GM21423 (cell line): ENCODE measurements around the gene HES1.
A peak's percentile ranks its signal among the peaks of the same experiment; 100 is the strongest.

Experiments
- ATAC-seq: cut with Tn5 transposase; IDR thresholded peaks from one replicate; pipeline ENCODE4 v1.9.1; 2021; ENCODE audit warnings: mild to moderate bottlenecking, moderate library complexity; ENCODE audit not compliant: unreplicated experiment

The HES1 gene

GRCh38 chr3:194101592-194102432 is 34.1 kb upstream of the HES1 start:
- ATAC-seq, result peak; percentile 11

GRCh38 chr3:194102436-194102835 is 33.5 kb upstream of the HES1 start:
- no peak for ATAC-seq

- ATAC-seq, result peak; percentile 21
These were observed 32.4 kb upstream of the HES1 start for GRCh38 chr3:194103505-194103904.

- ATAC-seq, result no peak
These were observed 31.8 kb upstream of the HES1 start for GRCh38 chr3:194103983-194104751.

- ATAC-seq, result no peak
These were observed 30.7 kb upstream of the HES1 start for GRCh38 chr3:194105292-194105691.

- ATAC-seq, result no peak
These were observed 28.8 kb upstream of the HES1 start for GRCh38 chr3:194107107-194107506.

- ATAC-seq, result no peak
These were observed 26.6 kb upstream of the HES1 start for GRCh38 chr3:194109192-194109863.

GRCh38 chr3:194110483-194110882 is 25.5 kb upstream of the HES1 start:
- ATAC-seq, result no peak

- no peak for ATAC-seq
These were observed 24.6 kb upstream of the HES1 start for GRCh38 chr3:194111336-194111735.

GRCh38 chr3:194112120-194113106 is 23.5 kb upstream of the HES1 start:
- ATAC-seq, result no peak

GRCh38 chr3:194114123-194114522 is 21.8 kb upstream of the HES1 start:
- ATAC-seq, result no peak

- no peak for ATAC-seq
These were observed 18.7 kb upstream of the HES1 start for GRCh38 chr3:194117104-194117845.

- ATAC-seq, result no peak
These were observed 17.0 kb upstream of the HES1 start for GRCh38 chr3:194118920-194119319.

GRCh38 chr3:194119831-194120590 is 15.9 kb upstream of the HES1 start:
- no peak for ATAC-seq

- no peak for ATAC-seq
These were observed 14.9 kb upstream of the HES1 start for GRCh38 chr3:194120789-194121770.

GRCh38 chr3:194121891-194122631 is 13.9 kb upstream of the HES1 start:
- no peak for ATAC-seq

- no peak for ATAC-seq
These were observed 12.2 kb upstream of the HES1 start for GRCh38 chr3:194123726-194124125.
